Upper lobe of left lung (tissue), 4 donors: ENCODE measurements around the gene ARHGEF7.

Source experiments
- POLR2A ChIP-seq, 4 donors: fragments of 450-650 bp; IDR thresholded peaks; one replicate each; pipeline ENCODE4 v1.5.1; 2016 to 2017; ENCODE audit warnings: antibody characterized with exemption in 4 of 4, mild to moderate bottlenecking in 2 of 4
- TF ChIP-seq, protein P1 (sequence below), 6 experiments: fragments of 450-650 bp in 4 of 6; fragments of 200-600 bp in 2 of 6; sonication (generic) in 2 of 6; IDR thresholded peaks; one replicate each; pipeline ENCODE4 v1.5.1; 2016 to 2019; ENCODE audit warnings: antibody characterized with exemption in 6 of 6

- TF ChIP-seq, protein P1, sequence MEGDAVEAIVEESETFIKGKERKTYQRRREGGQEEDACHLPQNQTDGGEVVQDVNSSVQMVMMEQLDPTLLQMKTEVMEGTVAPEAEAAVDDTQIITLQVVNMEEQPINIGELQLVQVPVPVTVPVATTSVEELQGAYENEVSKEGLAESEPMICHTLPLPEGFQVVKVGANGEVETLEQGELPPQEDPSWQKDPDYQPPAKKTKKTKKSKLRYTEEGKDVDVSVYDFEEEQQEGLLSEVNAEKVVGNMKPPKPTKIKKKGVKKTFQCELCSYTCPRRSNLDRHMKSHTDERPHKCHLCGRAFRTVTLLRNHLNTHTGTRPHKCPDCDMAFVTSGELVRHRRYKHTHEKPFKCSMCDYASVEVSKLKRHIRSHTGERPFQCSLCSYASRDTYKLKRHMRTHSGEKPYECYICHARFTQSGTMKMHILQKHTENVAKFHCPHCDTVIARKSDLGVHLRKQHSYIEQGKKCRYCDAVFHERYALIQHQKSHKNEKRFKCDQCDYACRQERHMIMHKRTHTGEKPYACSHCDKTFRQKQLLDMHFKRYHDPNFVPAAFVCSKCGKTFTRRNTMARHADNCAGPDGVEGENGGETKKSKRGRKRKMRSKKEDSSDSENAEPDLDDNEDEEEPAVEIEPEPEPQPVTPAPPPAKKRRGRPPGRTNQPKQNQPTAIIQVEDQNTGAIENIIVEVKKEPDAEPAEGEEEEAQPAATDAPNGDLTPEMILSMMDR (IDR thresholded peaks at IDR 0.05) = no peak
- TF ChIP-seq POLR2A (IDR thresholded peaks at IDR 0.05) = no peak
These were observed 199.7 kb downstream of the ARHGEF7 start for GRCh38 chr13:111314852-111315251.
